Prostate gland (tissue), 2 donors: ENCODE data around the gene SMIM31. TPM values are rescaled to one million over a fixed set of nuclear protein-coding genes. Genes with fewer than 3 reads are reported as not detected.

Source experiments
- DNase-seq: peaks from one replicate; pipeline ENCODE4 v3.0.0-alpha.2; 2019; ENCODE audit warnings: low spot score
- H3K27ac ChIP-seq, 2 donors: fragments of 200-600 bp; sonication (generic); 2 replicates each; pipeline ENCODE4 v1.5.1; 2017 to 2019
- H3K27me3 ChIP-seq: fragments of 200-600 bp; sonication (generic); replicated peaks from 2 replicates; pipeline ENCODE4 v1.5.1; 2019; ENCODE audit not compliant: insufficient read depth
- H3K36me3 ChIP-seq, 2 donors: fragments of 200-600 bp; sonication (generic); 1 replicate in 1 of 2; 2 replicates in 1 of 2; pipeline versions ENCODE4 v1.5.1 to v1.8.1; 2017 to 2019
- H3K4me1 ChIP-seq: fragments of 200-600 bp; sonication (generic); replicated peaks from 2 replicates; pipeline ENCODE4 v1.5.1; 2019
- H3K4me3 ChIP-seq, 2 donors: fragments of 200-600 bp; sonication (generic); 2 replicates each; pipeline ENCODE4 v1.5.1; 2017 to 2019
- H3K9me3 ChIP-seq: fragments of 200-600 bp; sonication (generic); 2 replicates; pipeline ENCODE4 v1.5.1; 2017
- POLR2A ChIP-seq: fragments of 450-650 bp; IDR thresholded peaks from one replicate; pipeline ENCODE4 v1.6.1; 2016; ENCODE audit warnings: antibody characterized with exemption, mild to moderate bottlenecking
- POLR2AphosphoS5 ChIP-seq: sonication (generic); formaldehyde crosslinking; IDR thresholded peaks from one replicate; pipeline ENCODE4 v1.6.1; 2017; ENCODE audit warnings: antibody characterized with exemption
- WGBS: methylation state at CpG from one replicate; pipeline ENCODE4 v1.1.5; 2018; 5-methylcytosine and 5-hydroxymethylcytosine counted together
- intact Hi-C: fragments of 100-400 bp; cut with DNase I; formaldehyde crosslinking; loops from one replicate; pipeline ENCODE4 v1.14.2; 2022
- total RNA-seq, 2 donors: library from RNA; depleted of rRNA; stranded (reverse); fragments of >200 nt; gene quantifications; one replicate each; pipeline ENCODE4 v1.1.0, GENCODE V29; 2016
- TF ChIP-seq, protein P1 (sequence below), 4 experiments: fragments of 200-600 bp in 2 of 4; fragments of 450-650 bp in 2 of 4; sonication (generic) in 2 of 4; IDR thresholded peaks; 1 replicate in 3 of 4; 2 replicates in 1 of 4; pipeline ENCODE4 v1.5.1; 2016 to 2019; ENCODE audit warnings: antibody characterized with exemption in 4 of 4, mild to moderate bottlenecking in 2 of 4, moderate library complexity in 2 of 4

Gene SMIM31
- total RNA-seq, 2 donors from 2014 or later = 0.96 to 1.8 TPM

DNA sequence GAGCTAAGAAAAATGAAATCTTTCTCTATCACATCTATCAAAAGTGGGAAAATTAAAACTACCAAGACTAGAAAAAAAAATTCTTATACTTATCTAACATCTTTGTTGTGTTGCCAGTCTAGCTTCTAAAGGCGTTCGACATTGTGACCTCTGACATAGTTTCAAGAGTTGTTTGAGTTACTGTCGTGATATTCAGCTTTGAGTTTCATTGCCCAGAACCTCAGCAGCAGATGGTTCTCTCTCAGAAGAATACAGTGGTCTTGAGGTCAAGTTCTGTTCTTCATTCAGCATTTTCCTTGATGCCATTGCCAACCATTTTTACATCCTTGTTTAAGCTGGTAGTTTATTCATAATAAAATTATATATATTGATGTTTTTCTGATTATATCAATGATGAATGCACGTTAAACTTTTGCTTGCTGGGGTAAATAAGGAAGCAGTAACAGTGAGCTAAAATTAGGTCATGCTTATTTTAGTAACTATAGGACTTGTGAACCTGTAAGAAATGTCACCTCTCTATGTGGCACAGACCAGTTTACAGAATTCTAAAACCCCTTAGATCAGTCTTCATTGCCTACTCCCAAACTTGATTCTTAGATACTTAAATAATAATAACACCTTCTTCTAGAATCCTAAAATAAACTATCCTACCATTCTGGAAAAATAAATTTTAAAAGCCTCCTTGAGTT, 23.1 kb upstream of the SMIM31 start:
- no peaks in the 10 kb centered on the region for H3K36me3 ChIP-seq
- H3K4me3 ChIP-seq = no peak overlapping the region
- intact Hi-C loops = no loop called here
- no peaks in the 10 kb centered on the region for H3K9me3 ChIP-seq
- no peak overlapping the region for H3K27ac ChIP-seq
- H3K27me3 ChIP-seq = no peaks in the 10 kb centered on the region
- DNase-seq = no peak
- no peaks in the 10 kb centered on the region for H3K4me1 ChIP-seq
- 39% methylated on average over 4 of the region's 4 CpGs for WGBS
- TF ChIP-seq, protein P1, sequence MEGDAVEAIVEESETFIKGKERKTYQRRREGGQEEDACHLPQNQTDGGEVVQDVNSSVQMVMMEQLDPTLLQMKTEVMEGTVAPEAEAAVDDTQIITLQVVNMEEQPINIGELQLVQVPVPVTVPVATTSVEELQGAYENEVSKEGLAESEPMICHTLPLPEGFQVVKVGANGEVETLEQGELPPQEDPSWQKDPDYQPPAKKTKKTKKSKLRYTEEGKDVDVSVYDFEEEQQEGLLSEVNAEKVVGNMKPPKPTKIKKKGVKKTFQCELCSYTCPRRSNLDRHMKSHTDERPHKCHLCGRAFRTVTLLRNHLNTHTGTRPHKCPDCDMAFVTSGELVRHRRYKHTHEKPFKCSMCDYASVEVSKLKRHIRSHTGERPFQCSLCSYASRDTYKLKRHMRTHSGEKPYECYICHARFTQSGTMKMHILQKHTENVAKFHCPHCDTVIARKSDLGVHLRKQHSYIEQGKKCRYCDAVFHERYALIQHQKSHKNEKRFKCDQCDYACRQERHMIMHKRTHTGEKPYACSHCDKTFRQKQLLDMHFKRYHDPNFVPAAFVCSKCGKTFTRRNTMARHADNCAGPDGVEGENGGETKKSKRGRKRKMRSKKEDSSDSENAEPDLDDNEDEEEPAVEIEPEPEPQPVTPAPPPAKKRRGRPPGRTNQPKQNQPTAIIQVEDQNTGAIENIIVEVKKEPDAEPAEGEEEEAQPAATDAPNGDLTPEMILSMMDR (IDR thresholded peaks at IDR 0.05) = no peak
- TF ChIP-seq POLR2A (no peak), POLR2AphosphoS5 (no peak)

DNA sequence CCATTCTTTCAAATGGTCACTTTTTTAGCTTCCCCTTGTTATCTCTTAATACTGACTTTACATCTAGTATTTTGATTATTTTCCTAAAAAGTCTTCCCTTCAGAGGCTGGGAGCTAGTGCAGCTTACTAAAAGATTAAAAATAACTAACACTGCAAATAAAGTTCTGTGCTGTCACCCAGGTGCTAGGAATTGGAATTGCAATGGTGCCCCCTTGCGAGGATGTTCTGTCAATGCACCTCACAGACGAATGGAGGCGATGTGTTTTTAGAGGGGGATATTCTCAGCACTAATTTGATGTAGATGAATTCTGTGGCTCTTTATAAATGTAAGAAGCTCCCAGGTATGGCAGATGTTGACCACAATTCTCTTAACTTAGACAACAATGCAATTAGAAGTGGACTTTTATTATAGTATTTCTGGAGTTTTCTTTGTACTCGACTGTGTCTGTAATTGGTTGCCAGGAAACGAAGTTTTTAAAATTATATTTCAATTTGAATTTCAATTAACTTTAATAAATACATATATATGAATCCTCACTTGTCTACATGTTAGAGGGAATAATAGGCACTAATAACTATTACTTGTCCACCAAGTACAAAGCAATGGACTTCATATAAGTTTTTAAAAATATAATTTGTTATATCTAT, 22.0 kb upstream of the SMIM31 start:
- TF ChIP-seq POLR2A (no peak), POLR2AphosphoS5 (no peak)
- TF ChIP-seq, protein P1 (IDR thresholded peaks at IDR 0.05) = peak; percentile 55 to 78 (median 72)
- H3K27ac ChIP-seq = no peak overlapping the region
- DNase-seq = peak; percentile 17
- WGBS = 32% methylated on average over 5 of the region's 5 CpGs
- no peak overlapping the region for H3K4me3 ChIP-seq
- H3K9me3 ChIP-seq = no peaks in the 10 kb centered on the region
- H3K27me3 ChIP-seq = no peaks in the 10 kb centered on the region
- H3K4me1 ChIP-seq = no peaks in the 10 kb centered on the region
- H3K36me3 ChIP-seq = no peaks in the 10 kb centered on the region
- intact Hi-C loops = no loop called here

DNA sequence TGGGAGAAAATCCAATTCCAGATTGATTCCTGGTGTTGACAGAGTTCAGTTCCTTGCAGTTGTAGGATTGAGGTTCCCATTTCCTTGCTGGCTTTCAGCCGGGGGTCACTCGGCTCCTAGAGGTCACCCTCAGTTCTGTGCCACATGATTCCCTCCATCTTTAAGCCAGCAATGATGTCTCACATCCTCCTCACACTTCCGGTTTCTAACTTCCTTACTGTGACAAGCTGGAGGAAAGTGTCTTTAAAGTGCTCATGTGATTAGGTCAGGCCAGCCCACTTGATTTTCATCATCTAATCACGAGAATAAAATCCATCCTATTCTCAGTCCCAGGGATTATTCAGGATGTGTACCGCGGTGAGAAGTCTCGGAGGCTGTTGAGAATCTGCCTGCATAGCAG, 19.4 kb upstream of the SMIM31 start:
- Histone ChIP-seq H3K27me3 (no peaks in the 10 kb centered on the region), H3K27ac (no peak overlapping the region), H3K4me3 (no peak overlapping the region), H3K4me1 (no peaks in the 10 kb centered on the region), H3K36me3 (no peaks in the 10 kb centered on the region), H3K9me3 (no peaks in the 10 kb centered on the region)
- TF ChIP-seq POLR2A (no peak), POLR2AphosphoS5 (no peak)
- TF ChIP-seq, protein P1 (IDR thresholded peaks at IDR 0.05) = no peak
- intact Hi-C loops = no loop called here
- DNase-seq = no peak
- 72% methylated on average over 7 of the region's 7 CpGs for WGBS

DNA sequence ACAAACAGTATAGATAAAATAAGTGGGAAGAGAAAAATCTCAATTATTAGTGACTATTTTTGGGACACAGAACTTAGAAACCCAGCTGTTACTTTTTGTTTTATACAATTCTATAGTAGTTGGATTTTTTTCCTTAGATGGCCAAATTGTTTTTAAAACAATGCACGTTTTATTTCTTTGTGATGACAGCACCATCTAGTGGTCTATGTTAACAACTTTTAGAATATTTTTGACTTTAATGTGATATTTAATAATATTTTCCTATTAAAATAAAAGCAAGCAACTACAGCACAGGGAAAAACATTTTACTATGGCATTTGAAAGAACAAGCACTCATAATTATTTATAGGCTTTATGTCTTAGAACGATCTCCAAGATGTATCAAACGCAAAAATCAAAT, 5.6 kb upstream of the SMIM31 start:
- TF ChIP-seq, protein P1 (IDR thresholded peaks at IDR 0.05) = peak; percentile 13 to 52 (median 34)
- TF ChIP-seq POLR2A = no peak
- H3K9me3 ChIP-seq = no peaks in the 10 kb centered on the region
- no peak for DNase-seq

DNA sequence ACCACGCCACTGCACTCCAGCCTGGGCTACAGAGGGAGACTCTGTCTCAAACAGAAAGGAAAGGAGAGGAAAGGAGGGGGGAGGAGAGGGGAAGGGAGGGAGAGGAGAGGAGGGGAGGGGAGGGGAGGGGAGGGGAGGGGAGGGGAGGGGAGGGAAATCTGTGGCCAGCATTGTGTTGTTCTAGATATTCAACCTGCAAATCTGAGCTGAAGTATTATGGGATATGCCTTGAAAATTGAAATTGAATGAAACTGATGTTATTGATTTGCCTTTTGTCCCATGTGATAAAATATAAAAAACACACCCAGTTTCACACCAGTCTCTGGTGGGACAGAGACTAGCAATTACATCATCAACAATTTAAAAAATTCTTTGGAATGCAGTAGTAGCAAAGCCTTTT, 1.5 kb downstream of the SMIM31 start:
- Histone ChIP-seq H3K4me1 (no peaks in the 10 kb centered on the region), H3K36me3 (no peaks in the 10 kb centered on the region), H3K4me3 (no peak overlapping the region), H3K27ac (no peak overlapping the region), H3K9me3 (no peaks in the 10 kb centered on the region), H3K27me3 (no peaks in the 10 kb centered on the region)
- 90% methylated on average over 1 of the region's 1 CpG for WGBS
- DNase-seq = no peak
- intact Hi-C loops = no loop called here
- TF ChIP-seq POLR2AphosphoS5 = no peak
- TF ChIP-seq, protein P1 (IDR thresholded peaks at IDR 0.05) = no peak
- TF ChIP-seq POLR2A = no peak

More for the DNA sequence above, 5.6 kb upstream of the SMIM31 start:
- Histone ChIP-seq H3K27me3 (no peaks in the 10 kb centered on the region), H3K4me1 (no peaks in the 10 kb centered on the region), H3K27ac (no peak overlapping the region), H3K4me3 (no peak overlapping the region), H3K36me3 (no peaks in the 10 kb centered on the region)
- intact Hi-C loops = no loop called here
- 40% methylated on average over 3 of the region's 3 CpGs for WGBS
